GM06990 (cell line): ENCODE data around the gene PIK3R1.

Experiments
- DNase-seq: peaks from one replicate; pipeline ENCODE4 v3.0.0-alpha.2; 2011; ENCODE audit not compliant: insufficient read length; ENCODE audit errors: extremely low read depth
- H3K27me3 ChIP-seq: replicated peaks from 2 replicates; pipeline ENCODE4 v1.6.0; 2011; ENCODE audit warnings: low read length; ENCODE audit not compliant: control insufficient read depth, insufficient read depth
- H3K36me3 ChIP-seq: 2 replicates; pipeline ENCODE4 v1.5.1; 2011; ENCODE audit warnings: low read length; ENCODE audit not compliant: control insufficient read depth, insufficient read depth
- H3K4me3 ChIP-seq: replicated peaks from 2 replicates; pipeline ENCODE4 v1.5.1; 2011; ENCODE audit warnings: low read depth, mild to moderate bottlenecking, control low read depth, low read length
- TF ChIP-seq, protein P1 (sequence below): IDR thresholded peaks from 2 replicates; pipeline ENCODE4 v1.5.1; 2011; ENCODE audit warnings: low read length, control low read depth, mild to moderate bottlenecking, inconsistent platforms; ENCODE audit not compliant: insufficient read depth, poor library complexity, severe bottlenecking

PIK3R1 gene

DNA sequence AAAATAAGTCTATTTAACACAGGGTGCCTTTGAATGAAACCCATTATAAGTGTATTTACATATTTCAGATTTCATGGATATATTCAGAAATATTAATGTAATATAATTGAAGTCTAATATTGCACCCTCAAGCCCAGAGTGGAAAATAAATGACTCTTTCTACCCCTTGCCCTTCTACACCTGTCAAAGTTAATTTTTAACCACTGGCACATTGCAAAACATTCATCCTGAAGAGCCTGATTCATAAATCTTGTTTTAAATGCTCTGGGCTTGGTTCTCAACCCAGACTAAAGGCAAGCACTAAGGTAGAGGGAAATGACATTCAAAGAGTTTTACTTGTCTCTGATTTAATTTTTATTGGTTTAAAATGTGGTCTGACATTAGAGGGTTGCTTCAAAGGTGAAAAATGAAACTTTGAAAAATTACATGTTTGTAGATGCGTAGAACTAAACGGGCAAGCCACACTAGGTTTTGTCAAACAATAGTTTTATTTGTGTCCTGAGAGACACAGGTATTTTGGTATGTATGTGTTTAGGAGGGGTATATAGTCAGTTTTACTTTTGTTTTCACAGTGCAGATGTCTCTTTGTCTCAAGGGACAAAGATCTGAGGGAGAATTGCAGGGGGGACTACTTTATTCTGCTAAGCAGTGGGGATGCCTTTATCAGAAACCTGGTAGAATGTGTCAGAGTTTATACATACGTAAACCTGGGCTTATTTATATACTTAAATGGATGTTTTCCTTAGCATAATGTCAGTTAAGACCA, 69.7 kb downstream of the PIK3R1 start:
- no peak overlapping the region for H3K4me3 ChIP-seq
- TF ChIP-seq, protein P1, sequence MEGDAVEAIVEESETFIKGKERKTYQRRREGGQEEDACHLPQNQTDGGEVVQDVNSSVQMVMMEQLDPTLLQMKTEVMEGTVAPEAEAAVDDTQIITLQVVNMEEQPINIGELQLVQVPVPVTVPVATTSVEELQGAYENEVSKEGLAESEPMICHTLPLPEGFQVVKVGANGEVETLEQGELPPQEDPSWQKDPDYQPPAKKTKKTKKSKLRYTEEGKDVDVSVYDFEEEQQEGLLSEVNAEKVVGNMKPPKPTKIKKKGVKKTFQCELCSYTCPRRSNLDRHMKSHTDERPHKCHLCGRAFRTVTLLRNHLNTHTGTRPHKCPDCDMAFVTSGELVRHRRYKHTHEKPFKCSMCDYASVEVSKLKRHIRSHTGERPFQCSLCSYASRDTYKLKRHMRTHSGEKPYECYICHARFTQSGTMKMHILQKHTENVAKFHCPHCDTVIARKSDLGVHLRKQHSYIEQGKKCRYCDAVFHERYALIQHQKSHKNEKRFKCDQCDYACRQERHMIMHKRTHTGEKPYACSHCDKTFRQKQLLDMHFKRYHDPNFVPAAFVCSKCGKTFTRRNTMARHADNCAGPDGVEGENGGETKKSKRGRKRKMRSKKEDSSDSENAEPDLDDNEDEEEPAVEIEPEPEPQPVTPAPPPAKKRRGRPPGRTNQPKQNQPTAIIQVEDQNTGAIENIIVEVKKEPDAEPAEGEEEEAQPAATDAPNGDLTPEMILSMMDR: no peak
- no peaks in the 10 kb centered on the region for H3K27me3 ChIP-seq
- no peak for DNase-seq
- H3K36me3 ChIP-seq: peaks cover 7% of the 10 kb centered on the region

DNA sequence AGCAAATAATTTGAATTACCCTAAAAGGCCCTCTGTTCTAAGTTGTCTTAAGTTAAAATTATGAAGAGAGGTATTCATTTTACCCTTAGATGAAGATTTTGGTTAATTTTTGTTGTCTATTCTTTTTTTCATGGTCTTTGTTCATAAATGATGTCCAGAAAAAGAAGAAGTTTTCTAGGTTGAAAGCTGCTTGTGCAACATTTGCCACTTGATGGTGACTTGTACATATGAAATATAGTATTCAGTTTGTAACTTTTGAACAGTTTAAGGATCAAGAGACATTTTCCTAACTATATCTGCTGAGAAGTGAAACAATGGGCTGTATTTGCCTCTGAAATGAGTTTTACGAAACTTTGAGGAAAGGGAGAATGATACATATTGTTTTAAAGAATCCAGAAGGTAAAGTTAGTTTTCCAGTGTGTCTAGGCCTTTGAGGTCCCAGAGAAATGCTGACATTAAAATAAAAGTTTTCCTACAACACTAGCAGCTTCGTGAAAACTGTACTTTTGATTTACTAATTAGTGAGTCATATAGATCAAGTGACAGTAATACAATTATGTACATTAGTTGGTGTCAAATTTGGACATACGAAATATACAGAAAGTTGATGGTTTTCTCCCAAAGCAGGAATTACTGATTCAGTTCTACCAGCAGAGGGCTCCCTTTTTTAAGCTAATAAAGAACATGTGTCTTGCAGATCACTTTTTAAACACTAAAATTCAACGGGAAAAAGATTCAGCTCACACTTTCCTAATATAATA, 70.5 kb downstream of the PIK3R1 start:
- Histone ChIP-seq H3K4me3 (no peak overlapping the region), H3K36me3 (peaks cover 7% of the 10 kb centered on the region), H3K27me3 (no peaks in the 10 kb centered on the region)
- DNase-seq: no peak
- TF ChIP-seq, protein P1: peak; percentile 62

DNA sequence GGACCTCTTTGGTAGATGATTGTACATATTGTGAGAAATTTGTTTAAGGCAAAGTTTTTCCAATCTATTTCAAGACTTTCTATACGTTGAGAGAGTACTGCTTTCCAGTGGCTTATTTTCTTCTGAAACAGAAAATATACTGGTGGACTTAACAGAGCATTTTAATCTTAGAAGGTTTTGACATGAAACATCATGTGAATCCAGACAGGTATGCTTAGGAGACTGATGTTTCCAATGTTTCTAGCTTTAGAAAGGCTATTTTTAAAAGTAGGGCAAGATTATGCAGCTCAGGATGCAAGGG, 71.0 kb downstream of the PIK3R1 start:
- Histone ChIP-seq H3K36me3 (peaks cover 7% of the 10 kb centered on the region), H3K27me3 (no peaks in the 10 kb centered on the region), H3K4me3 (no peak overlapping the region)
- TF ChIP-seq, protein P1: no peak
- DNase-seq: no peak

DNA sequence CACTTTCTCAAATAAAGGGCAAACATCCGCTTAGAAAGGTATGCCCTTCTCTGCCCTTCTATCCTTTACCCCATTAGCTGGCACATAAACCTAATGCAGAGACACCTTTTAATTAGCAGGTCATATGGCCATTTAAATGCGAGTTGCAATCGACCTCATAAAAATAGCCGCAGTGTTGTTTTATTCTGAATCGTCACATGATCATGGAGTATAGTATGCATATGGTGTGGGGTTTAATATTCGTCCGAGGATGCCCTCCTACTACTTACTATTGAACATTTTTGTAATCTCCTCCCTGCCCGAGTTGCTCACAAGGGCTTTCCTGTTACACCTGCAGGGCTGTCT, 72.0 kb downstream of the PIK3R1 start:
- Histone ChIP-seq H3K27me3 (no peaks in the 10 kb centered on the region), H3K36me3 (peaks cover 4% of the 10 kb centered on the region; the same call in 1 of the 2 replicates), H3K4me3 (peak overlapping the region; percentile 68)
- DNase-seq: no peak
- TF ChIP-seq, protein P1: no peak

DNA sequence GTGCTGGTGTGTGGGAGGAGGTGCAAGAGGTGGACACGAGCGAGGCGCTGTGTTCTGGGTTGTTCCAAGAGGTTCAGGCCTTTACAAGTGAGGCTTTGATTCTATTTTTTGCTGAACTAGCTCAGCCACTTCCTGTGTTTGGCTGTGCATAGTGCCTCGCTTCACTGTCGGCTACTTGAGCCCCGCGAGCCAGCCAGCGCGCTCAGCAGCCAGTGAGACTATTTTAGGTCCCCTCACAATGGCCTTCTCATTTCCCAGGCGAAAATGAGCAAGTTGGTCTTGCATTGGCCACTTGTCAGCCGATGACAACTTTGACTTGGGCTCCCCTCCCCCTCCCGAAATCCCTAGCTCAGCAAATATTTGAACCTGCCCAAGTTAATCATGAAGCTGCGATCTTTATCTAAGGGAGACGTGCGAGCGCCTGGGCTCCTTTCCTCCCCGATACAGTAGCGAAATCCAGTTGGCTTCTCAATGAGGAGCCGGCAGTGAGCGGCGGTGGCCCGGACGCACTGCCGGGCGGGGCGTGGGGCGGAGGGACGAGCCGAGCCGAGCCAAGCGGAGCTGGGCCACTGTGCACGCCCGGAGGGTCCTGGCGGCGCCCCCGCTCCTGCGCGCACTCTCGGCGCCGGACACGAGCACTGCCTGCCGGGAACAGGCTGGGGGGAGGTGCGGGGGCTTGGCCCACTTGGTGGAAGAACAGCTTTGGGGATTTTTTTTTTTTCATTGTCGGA, 72.6 kb downstream of the PIK3R1 start:
- Histone ChIP-seq H3K4me3 (peak overlapping the region; percentile 68), H3K36me3 (peaks cover 4% of the 10 kb centered on the region), H3K27me3 (no peaks in the 10 kb centered on the region)
- peak; percentile 78 for DNase-seq
- TF ChIP-seq, protein P1: no peak
